ENCODE measurements around the gene ITPKB. TPM values are rescaled to one million over a fixed set of nuclear protein-coding genes. Genes with fewer than 3 reads are reported as not detected.
"Not testable (repeated sequence)": the region's sequence is repeated elsewhere in the genome, so short reads cannot be mapped to it uniquely, and the experiment has no call there.

The ITPKB gene
- total RNA-seq, 2 experiments from 2014 or later = 29.5 to 29.7 TPM

GRCh38 chr1:226599636-226600238 lies 139.3 kb downstream of the ITPKB start:
- POLR2A ChIA-PET = no interaction called here
- CTCF ChIA-PET = no interaction called here

- CTCF ChIA-PET = interaction anchor here (1.8 kb wide), 1 partner anchor 10 kb away, joined by 4 read pairs; no protein-coding TSS in a partner anchor
- POLR2A ChIA-PET = not testable (repeated sequence)
Observed at GRCh38 chr1:226598955-226599354, 140.1 kb downstream of the ITPKB start.

- ChIA-PET CTCF (interaction anchor here (1.8 kb wide), 1 partner anchor 11 kb away, joined by 4 read pairs; no protein-coding TSS in a partner anchor), POLR2A (no interaction called here)
Observed at GRCh38 chr1:226598455-226598849, 140.6 kb downstream of the ITPKB start.

GRCh38 chr1:226597616-226598454 lies 141.2 kb downstream of the ITPKB start:
- POLR2A ChIA-PET = no interaction called here
- CTCF ChIA-PET = interaction anchor here (1.8 kb wide), 1 partner anchor 11 kb away, joined by 4 read pairs; no protein-coding TSS in a partner anchor

GRCh38 chr1:226596531-226597165 lies 142.4 kb downstream of the ITPKB start:
- ChIA-PET CTCF (no interaction called here), POLR2A (no interaction called here)

- POLR2A ChIA-PET = no interaction called here
- CTCF ChIA-PET = no interaction called here
Observed at GRCh38 chr1:226593541-226593940, 145.5 kb downstream of the ITPKB start.

GRCh38 chr1:226590614-226591013 lies 148.5 kb downstream of the ITPKB start:
- CTCF ChIA-PET = no interaction called here
- POLR2A ChIA-PET = no interaction called here

- ChIA-PET POLR2A (no interaction called here), CTCF (no interaction called here)
Observed at GRCh38 chr1:226589008-226589733, 149.9 kb downstream of the ITPKB start.

GRCh38 chr1:226588484-226588883 lies 150.6 kb downstream of the ITPKB start:
- ChIA-PET CTCF (no interaction called here), POLR2A (no interaction called here)

- ChIA-PET POLR2A (no interaction called here), CTCF (interaction anchor here (1.2 kb wide), 1 partner anchor 21 kb away, joined by 3 read pairs; no protein-coding TSS in a partner anchor)
Observed at GRCh38 chr1:226586650-226587422, 152.2 kb downstream of the ITPKB start.

GRCh38 chr1:226586116-226586515 lies 153.0 kb downstream of the ITPKB start:
- ChIA-PET POLR2A (no interaction called here), CTCF (interaction anchor here (1.2 kb wide), 1 partner anchor 22 kb away, joined by 3 read pairs; no protein-coding TSS in a partner anchor)

- ChIA-PET CTCF (interaction anchor here (1.8 kb wide), 1 partner anchor 15 kb away, joined by 4 read pairs; no protein-coding TSS in a partner anchor), POLR2A (no interaction called here)
Observed at GRCh38 chr1:226584164-226584563, 154.9 kb downstream of the ITPKB start.

GRCh38 chr1:226582966-226583365 lies 156.1 kb downstream of the ITPKB start:
- POLR2A ChIA-PET = no interaction called here
- CTCF ChIA-PET = no interaction called here

Other genes starting within 250 kb of the ITPKB start
- gene STUM, start 190.5 kb downstream of the ITPKB start, total RNA-seq = not detected
- 1 to 10 TPM; 7.2 to 7.7 TPM for gene PSEN2, start 131.3 kb upstream of the ITPKB start, total RNA-seq
- gene COQ8A, start 201.0 kb upstream of the ITPKB start, total RNA-seq = 10 to 100 TPM; 27.0 to 30.4 TPM

Measured in activated CD8-positive, alpha-beta memory T cell treated with anti-CD3 and anti-CD28 coated beads for 36 hours (primary cell).